Medulla oblongata (tissue), 1 donor: ENCODE data around the gene FAM200B.
A peak's percentile ranks its signal among the peaks of the same experiment; 100 is the strongest.

Source experiments
- DNase-seq: peaks from one replicate; pipeline ENCODE4 v3.0.0-alpha.2; 2015; ENCODE audit errors: extremely low spot score

The FAM200B gene

GRCh38 chr4:15736514-15737050, 55.0 kb downstream of the FAM200B start:
- DNase-seq = no peak

- no peak for DNase-seq
Measured at GRCh38 chr4:15737255-15737654, 55.6 kb downstream of the FAM200B start.

GRCh38 chr4:15738877-15739276, 57.2 kb downstream of the FAM200B start:
- peak; percentile 63 for DNase-seq
